Fibroblast of gingiva (primary cell): ENCODE results near the gene SPPL2C.

ENCODE experiments used
- DNase-seq: peaks from one replicate; pipeline ENCODE4 v3.0.0-alpha.2; 2011; ENCODE audit warnings: low read depth

SPPL2C gene, protein sequence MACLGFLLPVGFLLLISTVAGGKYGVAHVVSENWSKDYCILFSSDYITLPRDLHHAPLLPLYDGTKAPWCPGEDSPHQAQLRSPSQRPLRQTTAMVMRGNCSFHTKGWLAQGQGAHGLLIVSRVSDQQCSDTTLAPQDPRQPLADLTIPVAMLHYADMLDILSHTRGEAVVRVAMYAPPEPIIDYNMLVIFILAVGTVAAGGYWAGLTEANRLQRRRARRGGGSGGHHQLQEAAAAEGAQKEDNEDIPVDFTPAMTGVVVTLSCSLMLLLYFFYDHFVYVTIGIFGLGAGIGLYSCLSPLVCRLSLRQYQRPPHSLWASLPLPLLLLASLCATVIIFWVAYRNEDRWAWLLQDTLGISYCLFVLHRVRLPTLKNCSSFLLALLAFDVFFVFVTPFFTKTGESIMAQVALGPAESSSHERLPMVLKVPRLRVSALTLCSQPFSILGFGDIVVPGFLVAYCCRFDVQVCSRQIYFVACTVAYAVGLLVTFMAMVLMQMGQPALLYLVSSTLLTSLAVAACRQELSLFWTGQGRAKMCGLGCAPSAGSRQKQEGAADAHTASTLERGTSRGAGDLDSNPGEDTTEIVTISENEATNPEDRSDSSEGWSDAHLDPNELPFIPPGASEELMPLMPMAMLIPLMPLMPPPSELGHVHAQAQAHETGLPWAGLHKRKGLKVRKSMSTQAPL

DNA sequence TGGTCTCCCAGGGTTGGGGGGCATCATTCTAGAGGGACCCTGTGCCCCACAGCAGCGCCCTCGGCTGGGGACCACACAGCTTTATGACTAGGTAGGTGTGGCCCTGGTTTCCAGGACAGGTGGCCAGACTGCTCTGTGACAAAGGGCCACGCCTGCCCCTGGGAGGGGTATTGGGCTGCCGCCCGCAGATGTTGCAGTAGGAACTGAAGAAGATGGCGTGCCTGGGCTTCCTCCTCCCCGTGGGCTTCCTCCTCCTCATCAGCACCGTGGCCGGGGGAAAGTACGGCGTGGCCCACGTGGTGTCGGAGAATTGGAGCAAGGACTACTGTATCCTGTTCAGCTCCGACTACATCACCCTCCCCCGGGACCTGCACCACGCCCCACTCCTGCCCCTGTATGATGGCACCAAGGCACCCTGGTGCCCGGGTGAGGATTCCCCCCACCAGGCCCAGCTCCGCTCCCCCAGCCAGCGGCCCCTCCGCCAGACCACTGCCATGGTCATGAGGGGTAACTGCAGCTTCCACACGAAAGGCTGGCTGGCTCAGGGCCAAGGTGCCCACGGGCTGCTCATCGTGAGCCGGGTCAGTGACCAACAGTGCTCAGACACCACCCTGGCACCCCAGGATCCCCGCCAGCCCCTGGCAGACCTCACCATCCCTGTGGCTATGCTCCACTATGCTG lies at the start of gene SPPL2C:
SPPL2C (plus strand) TSS at position 187 of the 681 bp plus-strand sequence; CDS start at position 213, 26 bp downstream.
- DNase-seq = no peak

DNA sequence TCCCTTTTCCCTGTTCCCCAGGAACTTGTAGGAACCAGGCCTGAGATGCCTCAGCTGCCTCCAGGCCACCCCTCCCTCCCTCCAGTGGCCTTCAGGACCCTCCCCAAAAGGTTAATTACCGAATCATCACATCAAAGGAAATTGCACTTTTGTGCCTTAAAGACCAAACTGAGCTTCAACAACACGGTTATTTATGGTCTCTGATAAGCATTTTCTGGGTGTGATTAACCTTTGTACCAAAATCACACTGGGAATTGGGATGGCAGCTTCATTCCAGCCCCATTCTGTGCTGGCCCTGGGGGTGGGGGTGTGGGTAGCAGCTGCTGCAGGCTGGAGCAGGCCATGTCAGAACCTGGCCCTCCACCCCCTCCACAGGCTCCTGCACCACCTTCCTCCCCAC lies 43.9 kb upstream of the SPPL2C start:
- no peak for DNase-seq

- no peak for DNase-seq
Measured at GRCh38 chr17:45801421-45801820, 43.3 kb upstream of the SPPL2C start.

- DNase-seq = no peak
Measured at GRCh38 chr17:45808845-45809244, 35.8 kb upstream of the SPPL2C start.

GRCh38 chr17:45809499-45809898 lies 35.2 kb upstream of the SPPL2C start:
- DNase-seq = no peak

- no peak for DNase-seq
Measured at GRCh38 chr17:45812102-45812501, 32.6 kb upstream of the SPPL2C start.

DNA sequence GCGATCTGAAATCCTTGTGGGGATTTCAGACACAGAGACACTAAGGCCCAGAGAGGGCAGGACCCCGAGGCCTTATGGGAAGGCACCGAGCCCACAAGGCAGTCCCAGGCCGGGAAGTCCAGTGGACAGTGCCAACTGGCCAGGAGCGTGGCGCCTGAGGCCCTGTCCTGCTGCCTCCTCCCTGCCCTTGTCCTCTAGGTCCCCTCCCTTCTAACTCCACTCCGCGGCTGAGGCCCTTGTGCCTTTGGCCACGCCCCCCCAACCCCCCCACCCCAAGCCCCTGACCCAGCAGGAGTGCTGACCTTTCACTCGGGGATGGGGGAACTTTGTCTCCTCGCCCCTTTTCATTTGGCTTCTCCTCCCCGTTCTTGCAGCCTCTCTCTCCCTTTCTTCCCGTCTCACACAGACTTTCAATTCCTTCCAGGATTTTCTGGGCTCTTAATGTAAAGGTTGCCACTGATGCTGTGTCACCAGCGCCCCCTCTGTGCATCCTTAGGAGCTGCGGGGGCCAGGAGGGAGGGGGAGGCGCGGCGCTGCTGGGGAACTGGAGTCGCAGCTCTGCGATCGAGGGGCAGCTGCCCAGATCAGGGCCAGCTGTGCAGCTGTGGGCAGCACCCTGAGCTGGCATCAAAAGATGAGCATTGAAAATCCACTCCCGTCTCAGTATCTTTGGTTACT lies 31.5 kb upstream of the SPPL2C start:
- DNase-seq = no peak

GRCh38 chr17:45814622-45815606 lies 29.8 kb upstream of the SPPL2C start:
- DNase-seq = no peak

DNA sequence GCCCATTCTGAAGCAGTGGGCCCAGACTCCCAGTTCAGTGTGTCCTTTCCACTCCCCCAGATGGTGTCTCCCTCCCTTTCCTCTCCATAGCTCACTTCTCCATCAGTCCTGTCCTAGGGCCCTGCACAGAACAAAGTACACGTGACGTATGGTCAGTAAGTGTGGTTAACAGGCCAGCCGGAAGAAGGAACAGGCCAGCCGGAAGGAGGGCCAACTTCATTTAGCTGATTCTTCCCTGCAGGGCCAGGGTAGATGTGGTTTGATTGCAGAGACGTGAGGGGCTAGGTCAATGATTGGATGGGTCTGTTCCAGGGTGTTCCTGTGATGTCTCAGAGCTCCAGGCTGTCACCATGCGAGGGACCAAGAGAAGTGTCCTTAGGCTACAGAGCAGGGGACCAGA lies 28.9 kb upstream of the SPPL2C start:
- no peak for DNase-seq

- no peak for DNase-seq
Measured at GRCh38 chr17:45818041-45818440, 26.6 kb upstream of the SPPL2C start.

- no peak for DNase-seq
Measured at GRCh38 chr17:45818699-45819098, 26.0 kb upstream of the SPPL2C start.

- no peak for DNase-seq
Measured at GRCh38 chr17:45819632-45820031, 25.0 kb upstream of the SPPL2C start.

- no peak for DNase-seq
Measured at GRCh38 chr17:45820052-45820780, 24.5 kb upstream of the SPPL2C start.

- no peak for DNase-seq
Measured at GRCh38 chr17:45821147-45821546, 23.5 kb upstream of the SPPL2C start.

GRCh38 chr17:45823598-45823997 lies 21.1 kb upstream of the SPPL2C start:
- DNase-seq = no peak

DNA sequence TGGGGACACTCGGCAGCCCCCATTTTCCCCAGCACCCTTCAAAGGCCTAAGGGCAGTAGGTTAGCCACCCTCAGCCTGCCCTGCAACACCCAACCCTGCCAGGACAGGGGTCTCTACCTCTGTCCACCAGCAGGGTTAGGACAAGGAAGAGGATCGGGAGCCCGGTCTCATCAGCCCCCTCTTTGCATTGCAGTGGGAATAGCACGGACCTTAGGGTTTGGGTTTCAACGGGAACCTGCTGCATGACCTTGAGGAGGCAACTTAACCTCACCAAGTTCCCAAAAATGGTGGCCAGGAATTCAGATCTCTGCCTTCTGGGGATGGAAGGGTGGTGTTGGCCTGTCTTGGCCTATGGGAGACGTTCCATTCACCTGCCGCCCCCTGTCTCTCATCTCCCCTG lies 20.2 kb upstream of the SPPL2C start:
- DNase-seq = no peak

DNA sequence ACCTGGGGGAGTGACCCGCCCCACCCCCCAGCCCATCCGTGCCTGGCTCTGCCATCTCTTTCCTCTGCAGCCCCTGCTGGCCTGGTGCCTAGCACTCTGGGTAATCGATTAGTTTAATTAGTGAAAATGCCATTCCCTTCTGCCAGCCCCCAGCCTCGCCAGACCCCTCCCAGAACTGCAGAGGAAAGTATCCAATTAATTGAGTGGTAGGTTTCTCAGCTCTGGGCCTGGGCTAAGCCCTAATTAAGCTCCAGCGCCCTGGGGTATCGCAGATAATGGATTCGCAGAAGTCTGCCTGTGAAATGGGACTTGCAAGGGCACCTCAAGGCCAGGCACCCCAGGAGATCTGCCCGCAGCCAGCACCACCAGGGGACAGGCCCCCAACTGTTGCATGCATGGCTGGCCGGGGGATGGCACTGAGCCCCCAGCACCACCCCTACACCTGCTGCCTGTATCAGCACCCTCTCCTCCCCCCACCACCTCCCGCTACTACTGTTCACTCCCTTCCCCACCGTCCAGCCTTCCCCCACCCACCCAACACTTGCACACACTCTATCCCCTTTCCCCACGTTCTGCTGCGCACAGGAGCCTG lies 19.7 kb upstream of the SPPL2C start:
- no peak for DNase-seq

- no peak for DNase-seq
Measured at GRCh38 chr17:45825792-45826191, 18.9 kb upstream of the SPPL2C start.

GRCh38 chr17:45826919-45827588 lies 17.6 kb upstream of the SPPL2C start:
- no peak for DNase-seq
